ENCODE results near the gene HIVEP1.

DNA sequence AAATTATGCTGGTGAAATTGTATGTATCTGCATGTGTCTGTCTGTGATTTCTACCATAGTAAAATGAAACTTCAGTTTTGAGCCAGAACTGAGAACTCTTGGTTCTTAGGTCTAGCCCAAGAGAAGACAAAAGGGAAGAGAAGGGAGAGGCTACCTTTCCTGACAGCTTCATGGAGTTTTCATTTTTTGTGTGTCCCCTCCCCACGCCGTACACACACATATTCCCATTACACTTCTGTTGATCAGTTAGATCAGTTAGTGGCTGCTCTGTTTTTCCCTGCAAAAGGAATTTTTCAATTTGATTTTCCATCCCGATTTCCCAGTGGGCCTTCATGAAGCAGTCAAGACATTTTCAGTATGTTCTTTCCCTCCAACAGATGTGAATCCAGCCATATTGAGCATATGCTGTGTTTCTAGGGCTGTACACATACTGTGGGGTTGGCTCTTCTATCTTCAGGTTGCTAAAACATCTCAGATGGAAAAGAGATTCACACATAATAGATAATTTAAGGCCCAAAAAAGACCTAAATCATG is 52.5 kb downstream of the HIVEP1 start:
- TF ChIP-seq YY1 (IDR thresholded peaks at IDR 0.05; ENCODE audit: insufficient read depth, insufficient read length) (no peak), ZNF274 (IDR thresholded peaks at IDR 0.05; ENCODE audit: low read depth, low read length) (no peak), SUZ12 (IDR thresholded peaks at IDR 0.05; ENCODE audit: extremely low read depth, insufficient read depth, insufficient read length) (no peak)
